Fibroblast of the conjunctiva (primary cell): ENCODE results near the gene SLC25A13.

ENCODE experiments used
- DNase-seq: peaks from one replicate; pipeline ENCODE4 v3.0.0-alpha.2; 2010; ENCODE audit warnings: low read depth

The SLC25A13 gene

GRCh38 chr7:96322847-96323461, 1.1 kb upstream of the SLC25A13 start:
- DNase-seq = no peak

GRCh38 chr7:96322373-96322695, 436 bp upstream of the SLC25A13 start:
- DNase-seq = no peak

GRCh38 chr7:96321031-96321657, 754 bp downstream of the SLC25A13 start:
- peak; percentile 64 for DNase-seq

GRCh38 chr7:96320442-96320841, 1.5 kb downstream of the SLC25A13 start:
- DNase-seq = no peak

GRCh38 chr7:96319439-96319838, 2.5 kb downstream of the SLC25A13 start:
- DNase-seq = no peak

- no peak for DNase-seq
These were observed 4.9 kb downstream of the SLC25A13 start for GRCh38 chr7:96316949-96317348.

- DNase-seq = no peak
These were observed 6.8 kb downstream of the SLC25A13 start for GRCh38 chr7:96315125-96315512.

- no peak for DNase-seq
These were observed 7.3 kb downstream of the SLC25A13 start for GRCh38 chr7:96314402-96315124.

GRCh38 chr7:96313940-96314339, 8.0 kb downstream of the SLC25A13 start:
- no peak for DNase-seq

- no peak for DNase-seq
These were observed 9.4 kb downstream of the SLC25A13 start for GRCh38 chr7:96312502-96312901.

- no peak for DNase-seq
These were observed 9.9 kb downstream of the SLC25A13 start for GRCh38 chr7:96311967-96312366.

GRCh38 chr7:96310110-96310509, 11.8 kb downstream of the SLC25A13 start:
- peak; percentile 31 for DNase-seq

GRCh38 chr7:96308950-96309263, 13.0 kb downstream of the SLC25A13 start:
- no peak for DNase-seq

GRCh38 chr7:96308253-96308949, 13.5 kb downstream of the SLC25A13 start:
- DNase-seq = no peak

GRCh38 chr7:96306385-96307125, 15.3 kb downstream of the SLC25A13 start:
- DNase-seq = no peak

- no peak for DNase-seq
These were observed 16.0 kb downstream of the SLC25A13 start for GRCh38 chr7:96305915-96306314.

- DNase-seq = no peak
These were observed 17.3 kb downstream of the SLC25A13 start for GRCh38 chr7:96304573-96304972.

- no peak for DNase-seq
These were observed 18.0 kb downstream of the SLC25A13 start for GRCh38 chr7:96303686-96304443.

GRCh38 chr7:96303105-96303685, 18.7 kb downstream of the SLC25A13 start:
- no peak for DNase-seq

GRCh38 chr7:96300986-96301385, 20.9 kb downstream of the SLC25A13 start:
- no peak for DNase-seq

- DNase-seq = no peak
These were observed 21.4 kb downstream of the SLC25A13 start for GRCh38 chr7:96300502-96300901.
